HG03060 (cell line): ENCODE results near the gene FMC1.

Experiments
- ATAC-seq: cut with Tn5 transposase; IDR thresholded peaks from one replicate; pipeline ENCODE4 v1.9.1; 2021; ENCODE audit warnings: low read depth, moderate number of reproducible peaks; ENCODE audit not compliant: unreplicated experiment

FMC1 gene

DNA sequence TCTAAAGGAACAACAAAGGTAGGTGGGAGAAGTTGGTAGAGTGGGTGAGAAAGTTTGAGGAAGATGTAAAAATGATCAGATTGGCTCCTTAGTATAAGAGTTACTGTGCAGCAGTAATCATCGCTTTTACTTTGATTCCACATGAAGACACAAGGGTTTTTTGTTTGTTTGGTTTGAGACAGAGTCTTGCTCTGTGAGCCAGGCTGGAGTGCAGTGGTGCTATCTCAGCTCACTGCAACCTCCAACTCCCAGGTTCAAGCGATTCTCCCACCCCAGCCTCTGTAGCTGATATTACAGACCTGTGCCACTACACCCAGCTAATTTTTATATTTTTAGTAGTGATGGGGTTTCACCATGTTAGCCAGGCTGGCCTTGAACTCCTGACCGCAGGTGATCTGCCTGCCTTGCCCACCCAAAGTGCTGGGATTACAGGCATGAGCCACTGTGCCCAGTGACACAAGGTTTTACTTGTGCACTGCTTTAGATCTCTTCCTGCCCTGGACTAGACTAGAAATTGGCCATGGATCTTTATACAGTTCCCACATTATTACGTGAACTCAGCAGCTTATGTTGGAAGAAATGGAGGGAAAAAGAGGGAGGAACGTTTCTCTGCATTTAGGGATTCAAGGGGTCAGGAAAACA, 29.3 kb downstream of the FMC1 start:
- no peak for ATAC-seq

DNA sequence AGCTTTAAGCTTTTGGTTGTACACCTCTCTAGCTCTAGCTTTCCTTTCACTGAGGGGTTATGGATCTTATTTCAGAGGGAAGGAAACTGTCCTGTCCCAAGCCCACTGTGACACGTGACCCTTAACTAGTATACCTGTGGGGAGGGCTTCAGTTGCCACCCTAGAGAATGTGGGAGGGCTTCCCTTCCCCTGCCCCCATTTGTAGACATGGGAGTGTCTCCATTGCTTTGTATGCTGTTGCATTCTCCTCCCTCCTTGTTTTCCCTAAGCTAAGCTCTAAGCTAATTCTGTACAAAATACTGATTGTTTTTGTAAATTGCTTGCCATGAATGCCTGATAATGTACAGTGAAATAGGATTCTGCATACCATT, 29.8 kb downstream of the FMC1 start:
- no peak for ATAC-seq

DNA sequence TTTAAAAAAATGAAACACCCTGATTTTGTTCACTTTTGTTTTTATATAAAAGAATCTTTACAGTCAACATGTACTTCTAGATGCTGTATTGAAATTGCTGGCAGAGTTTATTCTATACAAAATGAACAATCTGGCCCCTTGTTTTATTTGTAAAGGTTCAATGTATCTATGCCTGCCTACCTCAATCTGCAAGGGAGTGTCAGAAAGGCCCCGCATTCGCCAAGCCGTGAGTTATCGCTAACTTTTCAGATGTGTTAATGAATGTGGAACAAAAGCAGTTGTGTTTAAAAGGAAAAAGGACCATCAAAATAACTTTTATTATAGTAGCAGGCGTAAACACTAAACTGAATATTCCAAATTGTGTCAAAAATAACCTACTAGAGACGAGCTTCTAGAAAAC, 33.1 kb downstream of the FMC1 start:
- ATAC-seq: no peak

DNA sequence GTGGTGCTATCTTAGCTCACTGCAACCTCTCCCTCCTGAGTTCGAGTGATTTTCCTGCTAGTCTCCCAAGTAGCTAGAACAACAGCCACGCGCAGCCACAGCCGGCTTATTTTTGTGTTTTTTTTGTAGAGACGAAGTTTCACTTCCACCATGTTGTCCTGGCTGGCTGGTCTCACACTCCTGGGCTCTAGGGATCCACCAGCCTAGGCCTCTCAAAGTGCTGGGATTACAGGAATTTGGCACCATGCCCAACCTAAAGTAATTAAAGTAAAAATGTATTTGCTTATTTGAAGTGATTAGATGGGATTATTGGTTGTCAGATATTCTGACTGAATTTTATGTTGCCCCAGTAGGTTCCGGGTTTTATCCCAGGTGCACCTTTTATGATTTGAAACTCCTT, 41.3 kb downstream of the FMC1 start:
- ATAC-seq: no peak

GRCh38 chr7:139384611-139385010, 43.5 kb downstream of the FMC1 start:
- no peak for ATAC-seq

GRCh38 chr7:139387594-139387993, 46.5 kb downstream of the FMC1 start:
- no peak for ATAC-seq

- no peak for ATAC-seq
These were observed 48.0 kb downstream of the FMC1 start for GRCh38 chr7:139389091-139389490.

GRCh38 chr7:139389774-139390173, 48.6 kb downstream of the FMC1 start:
- ATAC-seq: no peak

DNA sequence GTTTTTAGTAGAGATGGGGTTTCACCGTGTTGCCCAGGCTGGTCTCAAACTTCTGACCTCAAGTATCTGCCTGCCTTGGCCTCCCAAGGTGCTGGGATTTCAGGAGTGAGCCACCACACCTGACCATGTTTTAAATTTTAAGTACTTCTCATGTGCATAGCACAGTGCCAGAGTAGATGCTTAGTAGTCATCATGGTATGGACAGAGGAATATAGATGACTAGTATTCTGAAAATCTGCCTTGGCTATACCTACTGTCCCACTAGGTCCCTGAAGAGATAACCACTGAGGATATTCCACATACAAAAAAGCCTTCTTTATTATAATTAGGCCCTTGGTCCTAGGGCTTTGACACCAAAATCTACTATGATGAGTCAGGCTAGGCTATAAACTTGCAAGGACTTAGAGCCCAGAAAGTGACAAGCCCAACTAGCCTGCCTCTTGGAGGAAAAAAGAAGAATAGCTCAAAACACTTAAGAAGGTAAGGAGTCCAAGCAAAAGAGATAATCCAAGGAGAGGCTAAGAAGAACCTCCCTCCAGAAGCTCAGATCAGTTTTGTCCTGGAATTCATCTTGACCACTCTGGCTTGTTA, 52.6 kb downstream of the FMC1 start:
- no peak for ATAC-seq

- no peak for ATAC-seq
These were observed 53.4 kb downstream of the FMC1 start for GRCh38 chr7:139394540-139394939.
